Measurements from ENCODE around the gene JUNB.

The JUNB gene

DNA sequence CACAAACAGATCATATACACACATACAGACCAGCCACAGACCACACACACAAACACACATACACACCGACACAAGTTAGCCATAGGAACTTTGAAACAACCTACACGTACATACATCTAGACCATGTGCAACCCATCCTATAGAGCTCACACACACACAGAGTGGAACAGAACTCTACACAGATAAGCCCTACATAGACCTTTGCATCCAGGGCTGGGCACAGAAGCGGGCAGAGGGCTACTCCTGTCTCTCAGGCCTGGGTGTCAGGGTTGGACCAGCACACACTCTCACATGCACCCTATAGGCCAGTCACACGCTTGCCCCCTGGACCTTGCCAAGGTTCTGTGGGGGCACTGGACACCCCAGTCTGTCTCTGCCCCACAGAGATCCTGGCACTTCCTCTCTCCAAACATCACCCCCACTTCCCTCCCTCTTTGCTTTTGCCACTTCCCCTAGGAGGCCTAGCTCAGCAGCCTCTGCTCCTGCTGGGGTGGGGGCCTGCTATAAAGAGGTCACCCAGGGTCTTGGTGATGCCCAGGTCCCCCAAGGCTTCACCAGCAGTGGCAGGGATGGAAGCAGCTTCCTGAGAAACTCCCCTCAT, 5.8 kb upstream of the JUNB start:
- H3K4me1 Mint-ChIP-seq = peaks cover 30% of the 10 kb centered on the region
- H3K27ac Mint-ChIP-seq = no peak overlapping the region
- no peaks in the 10 kb centered on the region for H3K27me3 Mint-ChIP-seq (ENCODE audit: low read depth, poor library complexity)
- no peak overlapping the region for H3K4me3 Mint-ChIP-seq
- TF ChIP-seq, protein P1, sequence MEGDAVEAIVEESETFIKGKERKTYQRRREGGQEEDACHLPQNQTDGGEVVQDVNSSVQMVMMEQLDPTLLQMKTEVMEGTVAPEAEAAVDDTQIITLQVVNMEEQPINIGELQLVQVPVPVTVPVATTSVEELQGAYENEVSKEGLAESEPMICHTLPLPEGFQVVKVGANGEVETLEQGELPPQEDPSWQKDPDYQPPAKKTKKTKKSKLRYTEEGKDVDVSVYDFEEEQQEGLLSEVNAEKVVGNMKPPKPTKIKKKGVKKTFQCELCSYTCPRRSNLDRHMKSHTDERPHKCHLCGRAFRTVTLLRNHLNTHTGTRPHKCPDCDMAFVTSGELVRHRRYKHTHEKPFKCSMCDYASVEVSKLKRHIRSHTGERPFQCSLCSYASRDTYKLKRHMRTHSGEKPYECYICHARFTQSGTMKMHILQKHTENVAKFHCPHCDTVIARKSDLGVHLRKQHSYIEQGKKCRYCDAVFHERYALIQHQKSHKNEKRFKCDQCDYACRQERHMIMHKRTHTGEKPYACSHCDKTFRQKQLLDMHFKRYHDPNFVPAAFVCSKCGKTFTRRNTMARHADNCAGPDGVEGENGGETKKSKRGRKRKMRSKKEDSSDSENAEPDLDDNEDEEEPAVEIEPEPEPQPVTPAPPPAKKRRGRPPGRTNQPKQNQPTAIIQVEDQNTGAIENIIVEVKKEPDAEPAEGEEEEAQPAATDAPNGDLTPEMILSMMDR (IDR thresholded peaks at IDR 0.05) = no peak
- no peaks in the 10 kb centered on the region for H3K36me3 Mint-ChIP-seq (ENCODE audit: low read depth)
- no peak for DNase-seq
- no peaks in the 10 kb centered on the region for H3K9me3 Mint-ChIP-seq

GRCh38 chr19:12786141-12786870, 5.0 kb upstream of the JUNB start:
- Mint-ChIP-seq H3K36me3 (ENCODE audit: low read depth) (no peaks in the 10 kb centered on the region), H3K27ac (no peak overlapping the region), H3K4me1 (peaks cover 36% of the 10 kb centered on the region), H3K27me3 (ENCODE audit: low read depth, poor library complexity) (peaks cover 4% of the 10 kb centered on the region), H3K4me3 (no peak overlapping the region), H3K9me3 (no peaks in the 10 kb centered on the region)
- no peak for DNase-seq
- TF ChIP-seq, protein P1 (IDR thresholded peaks at IDR 0.05) = no peak

GRCh38 chr19:12786952-12787351, 4.3 kb upstream of the JUNB start:
- H3K27me3 Mint-ChIP-seq (ENCODE audit: low read depth, poor library complexity) = peaks cover 4% of the 10 kb centered on the region
- TF ChIP-seq, protein P1 (IDR thresholded peaks at IDR 0.05) = no peak
- no peak overlapping the region for H3K4me3 Mint-ChIP-seq
- no peaks in the 10 kb centered on the region for H3K36me3 Mint-ChIP-seq (ENCODE audit: low read depth)
- H3K27ac Mint-ChIP-seq = no peak overlapping the region
- DNase-seq = no peak
- H3K4me1 Mint-ChIP-seq = peaks cover 36% of the 10 kb centered on the region
- no peaks in the 10 kb centered on the region for H3K9me3 Mint-ChIP-seq

- Mint-ChIP-seq H3K4me3 (no peak overlapping the region), H3K36me3 (ENCODE audit: low read depth) (no peaks in the 10 kb centered on the region), H3K27ac (no peak overlapping the region), H3K27me3 (ENCODE audit: low read depth, poor library complexity) (peaks cover 4% of the 10 kb centered on the region), H3K4me1 (peaks cover 32% of the 10 kb centered on the region), H3K9me3 (no peaks in the 10 kb centered on the region)
- TF ChIP-seq, protein P1 (IDR thresholded peaks at IDR 0.05) = no peak
- DNase-seq = no peak
Observed at GRCh38 chr19:12787458-12787857, 3.8 kb upstream of the JUNB start.

DNA sequence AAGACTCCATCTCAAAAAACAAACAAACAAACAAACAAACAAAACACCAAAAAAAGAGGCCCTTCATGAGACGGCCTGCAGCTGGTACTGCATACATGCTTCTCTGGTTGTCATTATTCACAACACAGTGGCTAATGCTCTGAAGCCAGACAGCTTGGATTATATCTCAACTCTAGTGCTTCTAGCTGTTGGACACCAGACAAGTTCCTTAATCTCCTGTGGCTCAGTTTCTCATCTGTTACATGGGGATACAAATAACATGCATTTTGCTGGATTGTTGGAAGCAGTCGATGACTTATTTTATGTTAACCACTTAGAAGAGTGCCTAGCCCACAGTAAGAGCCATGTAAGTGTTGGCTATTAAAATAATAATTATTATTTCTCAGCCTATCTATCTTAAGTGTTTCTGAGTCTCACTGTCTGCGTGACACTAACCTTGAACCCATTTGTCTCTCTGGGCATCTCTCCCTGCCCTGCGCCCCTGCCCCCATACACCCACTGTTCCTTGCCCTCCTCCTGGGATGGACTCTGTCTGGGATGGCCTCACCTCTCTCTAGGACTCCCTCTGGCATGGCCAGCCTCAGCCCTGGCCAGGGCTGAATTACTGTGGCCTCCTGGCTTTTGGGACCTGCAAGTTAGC, 3.1 kb upstream of the JUNB start:
- peak overlapping the region; percentile 81 for H3K4me3 Mint-ChIP-seq
- no peak for DNase-seq
- no peaks in the 10 kb centered on the region for H3K36me3 Mint-ChIP-seq (ENCODE audit: low read depth)
- peaks cover 37% of the 10 kb centered on the region for H3K4me1 Mint-ChIP-seq
- H3K27ac Mint-ChIP-seq = peak overlapping the region; percentile 67
- TF ChIP-seq, protein P1 (IDR thresholded peaks at IDR 0.05) = no peak
- H3K9me3 Mint-ChIP-seq = no peaks in the 10 kb centered on the region
- H3K27me3 Mint-ChIP-seq (ENCODE audit: low read depth, poor library complexity) = peaks cover 4% of the 10 kb centered on the region
